ENCODE measurements around the gene THBD. TPM values are rescaled to one million over a fixed set of nuclear protein-coding genes. Genes with fewer than 3 reads are reported as not detected.

Gene THBD
- total and polyA plus RNA-seq, 2 of the 4 experiments (the other 2 are of a cell fraction): 0.07 TPM; not detected in 1

DNA sequence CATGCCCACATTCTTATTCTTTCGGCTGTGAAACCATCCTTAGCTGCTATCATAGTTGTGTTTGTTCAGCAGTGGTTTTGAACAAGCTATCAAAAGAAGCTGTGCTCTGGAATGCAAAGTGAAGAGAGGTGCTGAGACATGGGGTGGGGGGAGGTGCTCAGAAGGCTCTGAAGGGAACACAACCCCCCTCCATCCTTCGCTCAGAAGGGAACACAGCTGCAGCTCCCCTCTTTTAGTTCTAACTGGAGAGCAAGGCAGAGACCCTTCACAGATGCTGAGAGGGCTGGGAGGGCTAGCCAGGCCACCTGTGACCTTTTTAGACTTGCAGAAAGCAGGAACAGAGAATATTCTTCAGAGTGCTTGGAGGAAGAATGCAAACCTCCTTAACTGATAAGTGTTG is 32.0 kb downstream of the THBD start:
- H3K4ac ChIP-seq (ENCODE audit: low read depth, low read length): no peak overlapping the region
- H2BK120ac ChIP-seq (ENCODE audit: low read depth, low read length): no peak overlapping the region
- H3K36me3 ChIP-seq (ENCODE audit: control insufficient read depth, insufficient read depth, low read length): no peaks in the 10 kb centered on the region
- H3K9ac ChIP-seq (ENCODE audit: low read depth, low read length): no peak overlapping the region
- no peak overlapping the region for H2AFZ ChIP-seq (replicated peaks; ENCODE audit: low read length, poor library complexity)
- no peak overlapping the region for H4K91ac ChIP-seq (ENCODE audit: insufficient read depth, low read depth, low read length)
- H2BK5ac ChIP-seq (ENCODE audit: low read depth, low read length, poor library complexity, severe bottlenecking): no peak overlapping the region
- in situ Hi-C loops (cut with MboI; ENCODE audit: low sequenced_read_pairs) (no loop called here), dilution Hi-C loops (cut with HindIII; ENCODE audit: low sequenced_read_pairs, unreplicated experiment) (no loop called here), intact Hi-C loops (cut with micrococcal nuclease) (no loop called here)
- no peak for TF ChIP-seq MXI1 (IDR thresholded peaks at IDR 0.05; ENCODE audit: borderline replicate concordance, low read depth, low read length)
- H3K18ac ChIP-seq (ENCODE audit: low read depth, low read length): no peak overlapping the region
- no TSS peak for BruUV-seq (replicated peaks)
- H3K14ac ChIP-seq (replicated peaks; ENCODE audit: low read depth, low read length): no peak overlapping the region
- H3K4me1 ChIP-seq (ENCODE audit: control insufficient read depth, insufficient read depth, low read length): no peaks in the 10 kb centered on the region
- H2AK9ac ChIP-seq (replicated peaks; ENCODE audit: low read depth, low read length, poor library complexity): no peak overlapping the region
- WGBS, 2 experiments (ENCODE audit: extremely low coverage in 2 of 2, insufficient read length in 1 of 2): no CpG with 5 or more reads among the region's 2 CpGs
- no peak overlapping the region for H2BK20ac ChIP-seq (ENCODE audit: low read depth, low read length)
- H3K27me3 ChIP-seq (ENCODE audit: control insufficient read depth, insufficient read depth, low read length): peaks cover 3% of the 10 kb centered on the region; the same call in 1 of the 2 replicates
- H4K5ac ChIP-seq (ENCODE audit: low read depth, low read length): no peak overlapping the region
- H3K4me3 ChIP-seq (ENCODE audit: insufficient read depth, low read depth, low read length): no peak overlapping the region
- H3K23ac ChIP-seq (ENCODE audit: low read depth, low read length): no peak overlapping the region
- H4K20me1 ChIP-seq (ENCODE audit: insufficient read depth, low read length): no peaks in the 10 kb centered on the region
- no peaks in the 10 kb centered on the region for H3K79me1 ChIP-seq (ENCODE audit: low read depth in 1 of 2, low read length in 2 of 2)
- POLR2A ChIA-PET (ENCODE audit: unreplicated experiment): no interaction called here
- H2AK5ac ChIP-seq (ENCODE audit: low read depth, low read length): no peak overlapping the region
- H3K56ac ChIP-seq (ENCODE audit: extremely low read depth, insufficient read depth, low read length): no peak overlapping the region
- no peaks in the 10 kb centered on the region for H3K9me1 ChIP-seq (ENCODE audit: insufficient read depth, low read length)
- no peaks in the 10 kb centered on the region for H3K9me3 ChIP-seq (ENCODE audit: control insufficient read depth, insufficient read depth, low read length)
- no peak overlapping the region for H3K27ac ChIP-seq (ENCODE audit: insufficient read depth, low read length)
- H4K8ac ChIP-seq (ENCODE audit: low read depth in 2 of 2, low read length in 2 of 2): no peak overlapping the region
- CTCF ChIA-PET: no interaction called here
- DNase-seq: no peak
- no peak for ATAC-seq (ENCODE audit: low read depth)
- no peak overlapping the region for H2BK15ac ChIP-seq (ENCODE audit: low read depth, low read length)
- no peak overlapping the region for H3K4me2 ChIP-seq (ENCODE audit: low read depth, low read length)
